Measurements from ENCODE around the gene NKG7.

GRCh38 chr19:51389143-51389542 is 16.7 kb upstream of the NKG7 start:
- TF ChIP-seq, protein P1, sequence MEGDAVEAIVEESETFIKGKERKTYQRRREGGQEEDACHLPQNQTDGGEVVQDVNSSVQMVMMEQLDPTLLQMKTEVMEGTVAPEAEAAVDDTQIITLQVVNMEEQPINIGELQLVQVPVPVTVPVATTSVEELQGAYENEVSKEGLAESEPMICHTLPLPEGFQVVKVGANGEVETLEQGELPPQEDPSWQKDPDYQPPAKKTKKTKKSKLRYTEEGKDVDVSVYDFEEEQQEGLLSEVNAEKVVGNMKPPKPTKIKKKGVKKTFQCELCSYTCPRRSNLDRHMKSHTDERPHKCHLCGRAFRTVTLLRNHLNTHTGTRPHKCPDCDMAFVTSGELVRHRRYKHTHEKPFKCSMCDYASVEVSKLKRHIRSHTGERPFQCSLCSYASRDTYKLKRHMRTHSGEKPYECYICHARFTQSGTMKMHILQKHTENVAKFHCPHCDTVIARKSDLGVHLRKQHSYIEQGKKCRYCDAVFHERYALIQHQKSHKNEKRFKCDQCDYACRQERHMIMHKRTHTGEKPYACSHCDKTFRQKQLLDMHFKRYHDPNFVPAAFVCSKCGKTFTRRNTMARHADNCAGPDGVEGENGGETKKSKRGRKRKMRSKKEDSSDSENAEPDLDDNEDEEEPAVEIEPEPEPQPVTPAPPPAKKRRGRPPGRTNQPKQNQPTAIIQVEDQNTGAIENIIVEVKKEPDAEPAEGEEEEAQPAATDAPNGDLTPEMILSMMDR (IDR thresholded peaks at IDR 0.05) = no peak
- no peak for TF ChIP-seq POLR2A (IDR thresholded peaks at IDR 0.05)

Data from lower leg skin (tissue), 3 donors.